Right lobe of liver (tissue), 4 donors: ENCODE data around the gene CDKAL1.

Experiments
- POLR2A ChIP-seq: fragments of 450-650 bp; IDR thresholded peaks from one replicate; pipeline ENCODE4 v1.6.1; 2017; ENCODE audit warnings: antibody characterized with exemption, mild to moderate bottlenecking
- TF ChIP-seq, protein P1 (sequence below), 4 donors: fragments of 200-600 bp in 3 of 4; fragments of 450-650 bp in 1 of 4; IDR thresholded peaks; one replicate each; pipeline versions ENCODE4 v1.5.1 to v1.8.0; 2016 to 2022; ENCODE audit warnings: antibody characterized with exemption in 4 of 4, mild to moderate bottlenecking in 2 of 4
- donor health status: DM: no; HTN: no; CAD: no.
- donor health status: DM: no; HTN: no; CAD: no.
- donor health status: DM: no; HTN: yes; CAD: no.

DNA sequence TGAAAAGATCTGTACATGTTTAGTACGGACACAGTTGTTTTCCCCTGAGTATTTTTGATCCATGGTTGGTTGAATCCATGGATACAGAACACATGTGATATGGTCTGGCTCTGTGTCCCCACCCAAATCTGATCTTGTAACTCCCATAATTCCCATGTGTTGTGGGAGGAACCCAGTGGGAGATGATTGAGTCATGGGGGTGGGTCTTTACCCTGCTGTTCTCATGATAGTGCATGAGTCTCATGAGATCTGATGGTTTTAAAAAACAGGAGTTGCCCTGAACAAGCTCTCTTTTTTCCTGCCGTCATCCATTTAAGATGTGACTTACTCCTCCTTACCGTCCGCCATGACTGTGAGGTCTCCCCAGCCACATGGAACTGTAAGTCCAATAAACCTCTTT is 139.2 kb downstream of the CDKAL1 start:
- TF ChIP-seq, protein P1, sequence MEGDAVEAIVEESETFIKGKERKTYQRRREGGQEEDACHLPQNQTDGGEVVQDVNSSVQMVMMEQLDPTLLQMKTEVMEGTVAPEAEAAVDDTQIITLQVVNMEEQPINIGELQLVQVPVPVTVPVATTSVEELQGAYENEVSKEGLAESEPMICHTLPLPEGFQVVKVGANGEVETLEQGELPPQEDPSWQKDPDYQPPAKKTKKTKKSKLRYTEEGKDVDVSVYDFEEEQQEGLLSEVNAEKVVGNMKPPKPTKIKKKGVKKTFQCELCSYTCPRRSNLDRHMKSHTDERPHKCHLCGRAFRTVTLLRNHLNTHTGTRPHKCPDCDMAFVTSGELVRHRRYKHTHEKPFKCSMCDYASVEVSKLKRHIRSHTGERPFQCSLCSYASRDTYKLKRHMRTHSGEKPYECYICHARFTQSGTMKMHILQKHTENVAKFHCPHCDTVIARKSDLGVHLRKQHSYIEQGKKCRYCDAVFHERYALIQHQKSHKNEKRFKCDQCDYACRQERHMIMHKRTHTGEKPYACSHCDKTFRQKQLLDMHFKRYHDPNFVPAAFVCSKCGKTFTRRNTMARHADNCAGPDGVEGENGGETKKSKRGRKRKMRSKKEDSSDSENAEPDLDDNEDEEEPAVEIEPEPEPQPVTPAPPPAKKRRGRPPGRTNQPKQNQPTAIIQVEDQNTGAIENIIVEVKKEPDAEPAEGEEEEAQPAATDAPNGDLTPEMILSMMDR (IDR thresholded peaks at IDR 0.05) = no peak
- TF ChIP-seq POLR2A = no peak
